Suprapubic skin (tissue), 4 donors: ENCODE data around the gene FBXO38. TPM values are rescaled to one million over a fixed set of nuclear protein-coding genes. Genes with fewer than 3 reads are reported as not detected.

Source experiments
- DNase-seq, 2 donors: peaks; one replicate each; pipeline ENCODE4 v3.0.0-alpha.2; 2019; ENCODE audit warnings: low spot score in 2 of 2
- H3K27ac ChIP-seq: fragments of 200-600 bp; sonication (generic); one replicate; pipeline ENCODE4 v1.5.1; 2019
- H3K27me3 ChIP-seq: fragments of 200-600 bp; sonication (generic); one replicate; pipeline ENCODE4 v1.5.1; 2019
- H3K36me3 ChIP-seq: fragments of 200-600 bp; sonication (generic); one replicate; pipeline ENCODE4 v1.5.1; 2019
- H3K4me1 ChIP-seq: fragments of 200-600 bp; sonication (generic); one replicate; pipeline ENCODE4 v1.5.1; 2019
- H3K4me3 ChIP-seq: fragments of 200-600 bp; sonication (generic); one replicate; pipeline ENCODE4 v1.5.1; 2019; ENCODE audit warnings: mild to moderate bottlenecking
- H3K9me3 ChIP-seq: fragments of 200-600 bp; sonication (generic); one replicate; pipeline ENCODE4 v1.5.1; 2019
- CTCF ChIP-seq, 2 donors: fragments of 200-600 bp in 1 of 2; fragments of 450-650 bp in 1 of 2; sonication (generic) in 1 of 2; IDR thresholded peaks; one replicate each; pipeline ENCODE4 v1.5.1; 2016 to 2019; ENCODE audit warnings: antibody characterized with exemption in 2 of 2, mild to moderate bottlenecking in 1 of 2, moderate library complexity in 1 of 2
- EP300 ChIP-seq: sonication (generic); formaldehyde crosslinking; IDR thresholded peaks from one replicate; pipeline ENCODE4 v1.6.1; 2017; ENCODE audit warnings: antibody characterized with exemption
- POLR2A ChIP-seq, 2 donors: fragments of 450-650 bp; IDR thresholded peaks; one replicate each; pipeline ENCODE4 v1.6.1; 2017; ENCODE audit warnings: antibody characterized with exemption in 2 of 2, mild to moderate bottlenecking in 2 of 2, moderate library complexity in 2 of 2
- POLR2AphosphoS5 ChIP-seq, 3 donors: sonication (generic); formaldehyde crosslinking; IDR thresholded peaks; one replicate each; pipeline ENCODE4 v1.6.1; 2017; ENCODE audit warnings: antibody characterized with exemption in 3 of 3
- WGBS: methylation state at CpG from one replicate; pipeline ENCODE4 v1.1.5; 2018; 5-methylcytosine and 5-hydroxymethylcytosine counted together
- total RNA-seq, 4 donors: library from RNA; depleted of rRNA; stranded (reverse); fragments of >200 nt; gene quantifications; one replicate each; pipeline ENCODE4 v1.1.0, GENCODE V29; 2016

The FBXO38 gene
- total RNA-seq, 4 donors from 2014 or later: 18.2 to 98.8 (median 33.1) TPM

- TF ChIP-seq POLR2A (IDR thresholded peaks at IDR 0.05): no peak
- no peak for DNase-seq
Measured at GRCh38 chr5:148433826-148434225, 50.1 kb downstream of the FBXO38 start.

GRCh38 chr5:148436029-148436428 lies 52.3 kb downstream of the FBXO38 start:
- WGBS: 96% methylated on average over 3 of the region's 3 CpGs
- no peak overlapping the region for H3K4me3 ChIP-seq
- TF ChIP-seq POLR2AphosphoS5 (IDR thresholded peaks at IDR 0.05) (no peak), CTCF (IDR thresholded peaks at IDR 0.05) (no peak), POLR2A (IDR thresholded peaks at IDR 0.05) (no peak), EP300 (no peak)
- no peaks in the 10 kb centered on the region for H3K9me3 ChIP-seq
- no peaks in the 10 kb centered on the region for H3K27me3 ChIP-seq
- no peak overlapping the region for H3K27ac ChIP-seq
- no peaks in the 10 kb centered on the region for H3K4me1 ChIP-seq
- H3K36me3 ChIP-seq: peaks cover 64% of the 10 kb centered on the region
- DNase-seq: no peak

More at GRCh38 chr5:148433826-148434225, 50.1 kb downstream of the FBXO38 start:
- no peaks in the 10 kb centered on the region for H3K9me3 ChIP-seq
- peaks cover 42% of the 10 kb centered on the region for H3K36me3 ChIP-seq
- H3K27me3 ChIP-seq: no peaks in the 10 kb centered on the region
- WGBS: 95% methylated on average over 3 of the region's 3 CpGs
- H3K4me1 ChIP-seq: no peaks in the 10 kb centered on the region
- H3K4me3 ChIP-seq: no peak overlapping the region
- no peak overlapping the region for H3K27ac ChIP-seq

DNA sequence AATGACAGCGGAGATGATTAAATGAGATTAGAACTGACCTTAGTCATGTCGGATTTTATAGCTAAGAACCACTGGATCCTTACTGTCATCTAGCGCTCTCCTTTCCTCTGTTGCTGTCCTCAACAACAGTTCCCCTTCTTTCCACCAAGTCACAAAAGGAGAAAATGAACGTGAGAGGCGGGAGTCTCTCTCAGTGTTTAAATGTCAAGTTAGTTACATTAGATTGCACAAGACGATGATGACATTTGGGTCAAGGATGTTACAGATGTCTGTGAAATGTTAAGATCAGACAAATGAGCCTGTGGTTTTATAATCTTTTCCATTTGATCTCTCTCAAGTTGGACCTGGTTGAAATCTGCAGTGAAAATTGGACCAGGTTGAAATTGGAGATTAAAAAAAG lies 53.5 kb downstream of the FBXO38 start:
- WGBS: 82% methylated on average over 6 of the region's 6 CpGs
- H3K36me3 ChIP-seq: peaks cover 76% of the 10 kb centered on the region
- DNase-seq: no peak

GRCh38 chr5:148438933-148439332 lies 55.2 kb downstream of the FBXO38 start:
- TF ChIP-seq POLR2A (IDR thresholded peaks at IDR 0.05) (no peak), CTCF (IDR thresholded peaks at IDR 0.05) (no peak), POLR2AphosphoS5 (IDR thresholded peaks at IDR 0.05) (no peak), EP300 (no peak)
- H3K36me3 ChIP-seq: peaks cover 78% of the 10 kb centered on the region

More for the DNA sequence above, 53.5 kb downstream of the FBXO38 start:
- TF ChIP-seq CTCF (IDR thresholded peaks at IDR 0.05) (no peak), EP300 (no peak), POLR2AphosphoS5 (IDR thresholded peaks at IDR 0.05) (no peak), POLR2A (IDR thresholded peaks at IDR 0.05) (no peak)
- H3K27ac ChIP-seq: no peak overlapping the region
- no peaks in the 10 kb centered on the region for H3K9me3 ChIP-seq
- H3K4me1 ChIP-seq: no peaks in the 10 kb centered on the region
- no peaks in the 10 kb centered on the region for H3K27me3 ChIP-seq
- H3K4me3 ChIP-seq: no peak overlapping the region

DNA sequence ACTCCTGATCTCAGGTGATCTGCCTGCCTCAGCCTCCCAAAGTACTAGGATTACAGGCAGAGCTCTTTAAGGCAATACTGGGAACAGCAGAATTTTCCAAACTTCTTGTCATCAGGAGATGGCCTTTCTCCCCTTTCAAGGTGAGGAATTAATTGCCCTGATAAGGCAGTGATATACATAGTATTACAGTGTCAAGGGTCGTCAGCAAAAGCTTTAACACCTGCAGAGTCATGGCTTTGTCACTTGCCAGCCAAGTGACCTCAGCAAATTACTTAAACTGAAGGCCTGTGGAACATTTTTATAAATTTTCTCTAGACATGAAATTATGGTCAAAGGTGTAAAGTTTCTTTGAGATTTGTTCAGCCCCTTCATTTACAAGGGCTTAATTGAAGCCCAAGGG lies 59.5 kb downstream of the FBXO38 start:
- H3K36me3 ChIP-seq: peaks cover 50% of the 10 kb centered on the region
- H3K4me1 ChIP-seq: no peaks in the 10 kb centered on the region
- no peak overlapping the region for H3K27ac ChIP-seq
- no peaks in the 10 kb centered on the region for H3K27me3 ChIP-seq
- DNase-seq: no peak
- H3K4me3 ChIP-seq: no peak overlapping the region
- TF ChIP-seq EP300 (no peak), POLR2A (IDR thresholded peaks at IDR 0.05) (no peak), CTCF (IDR thresholded peaks at IDR 0.05) (no peak), POLR2AphosphoS5 (IDR thresholded peaks at IDR 0.05) (no peak)
- H3K9me3 ChIP-seq: no peaks in the 10 kb centered on the region
- WGBS: 61% methylated on average over 1 of the region's 1 CpG

More at GRCh38 chr5:148438933-148439332, 55.2 kb downstream of the FBXO38 start:
- Histone ChIP-seq H3K4me1 (no peaks in the 10 kb centered on the region), H3K9me3 (no peaks in the 10 kb centered on the region), H3K27ac (no peak overlapping the region), H3K4me3 (no peak overlapping the region), H3K27me3 (no peaks in the 10 kb centered on the region)
- WGBS: 87% methylated on average over 2 of the region's 2 CpGs
- no peak for DNase-seq

DNA sequence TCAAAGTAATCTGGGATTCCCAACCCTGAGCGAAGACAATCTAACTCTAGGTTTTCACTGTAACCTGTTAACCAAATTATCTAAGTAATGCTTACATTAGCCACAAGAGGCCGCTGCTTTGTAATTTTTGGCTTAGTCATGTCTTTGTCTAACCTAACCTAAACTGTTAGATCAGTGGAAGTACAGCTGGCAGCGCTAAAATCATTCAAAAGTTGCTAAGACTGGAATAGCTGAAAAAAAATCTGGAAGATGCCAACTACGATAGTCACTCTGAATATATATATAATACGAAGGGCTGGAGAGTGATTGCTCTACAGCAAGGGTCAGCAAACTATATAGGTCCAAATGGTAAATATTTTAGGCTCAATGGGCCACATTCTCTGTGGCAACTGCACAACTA lies 60.2 kb downstream of the FBXO38 start:
- WGBS: 22% methylated on average over 5 of the region's 5 CpGs
- TF ChIP-seq CTCF (IDR thresholded peaks at IDR 0.05) (peak; percentile 57 to 65), POLR2A (IDR thresholded peaks at IDR 0.05) (no peak)
- Histone ChIP-seq H3K36me3 (peaks cover 43% of the 10 kb centered on the region), H3K27ac (no peak overlapping the region), H3K9me3 (no peaks in the 10 kb centered on the region), H3K4me1 (no peaks in the 10 kb centered on the region), H3K27me3 (no peaks in the 10 kb centered on the region), H3K4me3 (no peak overlapping the region)
- no peak for DNase-seq
